ENCODE results near the gene FNBP1L.
"Not testable (repeated sequence)": the region's sequence is repeated elsewhere in the genome, so short reads cannot be mapped to it uniquely, and the experiment has no call there.

Gene FNBP1L

GRCh38 chr1:93588955-93589354 lies 141.0 kb downstream of the FNBP1L start:
- H3K9me3 ChIP-seq (ENCODE audit: control insufficient read depth, low read length) = no peaks in the 10 kb centered on the region
- H3K27me3 ChIP-seq (ENCODE audit: control insufficient read depth, insufficient read depth, low read length) = no peaks in the 10 kb centered on the region
- H3K4me2 ChIP-seq (ENCODE audit: low read length) = no peak overlapping the region
- H3K27ac ChIP-seq = no peak overlapping the region
- no peak overlapping the region for H3K4me3 ChIP-seq (ENCODE audit: low read depth, low read length)
- no peak overlapping the region for H3K9ac ChIP-seq
- H3K79me2 ChIP-seq = no peaks in the 10 kb centered on the region
- H3K4me1 ChIP-seq = peaks cover 4% of the 10 kb centered on the region
- no peaks in the 10 kb centered on the region for H3K36me3 ChIP-seq (ENCODE audit: control insufficient read depth, insufficient read depth, low read length)
- H2AFZ ChIP-seq = no peak overlapping the region
- TF ChIP-seq, protein P1, sequence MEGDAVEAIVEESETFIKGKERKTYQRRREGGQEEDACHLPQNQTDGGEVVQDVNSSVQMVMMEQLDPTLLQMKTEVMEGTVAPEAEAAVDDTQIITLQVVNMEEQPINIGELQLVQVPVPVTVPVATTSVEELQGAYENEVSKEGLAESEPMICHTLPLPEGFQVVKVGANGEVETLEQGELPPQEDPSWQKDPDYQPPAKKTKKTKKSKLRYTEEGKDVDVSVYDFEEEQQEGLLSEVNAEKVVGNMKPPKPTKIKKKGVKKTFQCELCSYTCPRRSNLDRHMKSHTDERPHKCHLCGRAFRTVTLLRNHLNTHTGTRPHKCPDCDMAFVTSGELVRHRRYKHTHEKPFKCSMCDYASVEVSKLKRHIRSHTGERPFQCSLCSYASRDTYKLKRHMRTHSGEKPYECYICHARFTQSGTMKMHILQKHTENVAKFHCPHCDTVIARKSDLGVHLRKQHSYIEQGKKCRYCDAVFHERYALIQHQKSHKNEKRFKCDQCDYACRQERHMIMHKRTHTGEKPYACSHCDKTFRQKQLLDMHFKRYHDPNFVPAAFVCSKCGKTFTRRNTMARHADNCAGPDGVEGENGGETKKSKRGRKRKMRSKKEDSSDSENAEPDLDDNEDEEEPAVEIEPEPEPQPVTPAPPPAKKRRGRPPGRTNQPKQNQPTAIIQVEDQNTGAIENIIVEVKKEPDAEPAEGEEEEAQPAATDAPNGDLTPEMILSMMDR (IDR thresholded peaks at IDR 0.05) = no peak

- H2AFZ ChIP-seq; H3K27me3 ChIP-seq (ENCODE audit: control insufficient read depth, insufficient read depth, low read length); H3K36me3 ChIP-seq (ENCODE audit: control insufficient read depth, insufficient read depth, low read length); H3K4me2 ChIP-seq (ENCODE audit: low read length); H3K9ac ChIP-seq; H3K79me2 ChIP-seq; H3K4me1 ChIP-seq; H3K9me3 ChIP-seq (ENCODE audit: control insufficient read depth, low read length); H3K4me3 ChIP-seq (ENCODE audit: low read depth, low read length); H3K27ac ChIP-seq: not testable (repeated sequence)
These were observed 143.4 kb downstream of the FNBP1L start for GRCh38 chr1:93591291-93591675.

- Histone ChIP-seq H2AFZ (no peak overlapping the region), H3K9me3 (ENCODE audit: control insufficient read depth, low read length) (no peaks in the 10 kb centered on the region), H3K4me2 (ENCODE audit: low read length) (no peak overlapping the region), H3K36me3 (ENCODE audit: control insufficient read depth, insufficient read depth, low read length) (no peaks in the 10 kb centered on the region), H3K9ac (no peak overlapping the region), H3K27ac (no peak overlapping the region), H3K4me1 (no peaks in the 10 kb centered on the region), H3K79me2 (no peaks in the 10 kb centered on the region), H3K4me3 (ENCODE audit: low read depth, low read length) (no peak overlapping the region), H3K27me3 (ENCODE audit: control insufficient read depth, insufficient read depth, low read length) (no peaks in the 10 kb centered on the region)
- TF ChIP-seq, protein P1 (IDR thresholded peaks at IDR 0.05) = no peak
These were observed 144.0 kb downstream of the FNBP1L start for GRCh38 chr1:93591676-93592550.

GRCh38 chr1:93592551-93592949 lies 144.6 kb downstream of the FNBP1L start:
- Histone ChIP-seq H3K4me3 (ENCODE audit: low read depth, low read length) (no peak overlapping the region), H2AFZ (no peak overlapping the region), H3K9me3 (ENCODE audit: control insufficient read depth, low read length) (no peaks in the 10 kb centered on the region), H3K36me3 (ENCODE audit: control insufficient read depth, insufficient read depth, low read length) (no peaks in the 10 kb centered on the region), H3K4me1 (no peaks in the 10 kb centered on the region), H3K79me2 (no peaks in the 10 kb centered on the region), H3K27me3 (ENCODE audit: control insufficient read depth, insufficient read depth, low read length) (no peaks in the 10 kb centered on the region), H3K27ac (no peak overlapping the region), H3K4me2 (ENCODE audit: low read length) (no peak overlapping the region), H3K9ac (no peak overlapping the region)
- TF ChIP-seq, protein P1 (IDR thresholded peaks at IDR 0.05) = no peak

DNA sequence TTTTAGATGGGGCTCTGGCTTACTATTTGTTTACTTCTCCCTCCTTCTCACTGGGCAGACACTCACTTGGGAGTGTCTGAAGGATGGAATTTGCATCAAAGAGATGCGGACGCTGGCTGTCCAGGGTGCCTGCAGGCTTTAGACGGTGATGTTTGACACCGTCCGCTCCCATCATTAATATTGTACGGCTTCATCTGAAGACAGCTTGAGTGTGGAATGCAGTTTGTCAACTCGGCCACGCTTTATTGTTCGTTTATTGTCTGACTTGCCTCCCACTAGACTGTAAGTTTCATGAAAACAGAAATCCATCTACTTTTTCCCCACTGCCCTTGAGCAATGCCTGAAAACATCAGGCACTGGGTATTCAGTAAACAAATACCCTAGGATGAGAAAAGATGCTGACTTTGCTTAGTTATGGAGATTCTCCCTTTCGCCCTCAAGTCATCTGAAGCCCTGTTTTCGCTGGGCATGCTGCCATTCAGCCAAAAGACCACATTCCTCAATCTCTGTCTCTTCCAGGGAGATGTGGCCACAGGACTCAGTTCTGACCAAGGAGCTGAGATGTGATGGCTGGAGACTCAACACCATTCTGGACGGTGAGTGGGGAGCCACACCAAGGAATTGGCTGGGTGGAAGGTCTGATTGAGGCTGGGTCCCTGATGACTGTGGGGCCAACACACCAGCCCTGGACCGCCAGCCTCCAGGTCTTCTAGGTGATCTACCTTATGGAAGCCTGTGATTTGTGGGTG lies 146.1 kb downstream of the FNBP1L start:
- no peaks in the 10 kb centered on the region for H3K27me3 ChIP-seq (ENCODE audit: control insufficient read depth, insufficient read depth, low read length)
- TF ChIP-seq, protein P1 (IDR thresholded peaks at IDR 0.05) = no peak
- H3K9ac ChIP-seq = no peak overlapping the region
- H3K4me2 ChIP-seq (ENCODE audit: low read length) = no peak overlapping the region
- H2AFZ ChIP-seq = peak overlapping the region; percentile 15
- peaks cover 3% of the 10 kb centered on the region for H3K4me1 ChIP-seq
- H3K36me3 ChIP-seq (ENCODE audit: control insufficient read depth, insufficient read depth, low read length) = no peaks in the 10 kb centered on the region
- no peaks in the 10 kb centered on the region for H3K9me3 ChIP-seq (ENCODE audit: control insufficient read depth, low read length)
- H3K27ac ChIP-seq = no peak overlapping the region
- H3K4me3 ChIP-seq (ENCODE audit: low read depth, low read length) = no peak overlapping the region
- no peaks in the 10 kb centered on the region for H3K79me2 ChIP-seq

All from parathyroid adenoma (tissue), 2 donors.